ENCODE results near the gene SLC35B1. TPM values are rescaled to one million over a fixed set of nuclear protein-coding genes. Genes with fewer than 3 reads are reported as not detected.

SLC35B1 gene
- total and polyA plus RNA-seq, 2 experiments from 2014 or later = 98.1 to 99.8 TPM

DNA sequence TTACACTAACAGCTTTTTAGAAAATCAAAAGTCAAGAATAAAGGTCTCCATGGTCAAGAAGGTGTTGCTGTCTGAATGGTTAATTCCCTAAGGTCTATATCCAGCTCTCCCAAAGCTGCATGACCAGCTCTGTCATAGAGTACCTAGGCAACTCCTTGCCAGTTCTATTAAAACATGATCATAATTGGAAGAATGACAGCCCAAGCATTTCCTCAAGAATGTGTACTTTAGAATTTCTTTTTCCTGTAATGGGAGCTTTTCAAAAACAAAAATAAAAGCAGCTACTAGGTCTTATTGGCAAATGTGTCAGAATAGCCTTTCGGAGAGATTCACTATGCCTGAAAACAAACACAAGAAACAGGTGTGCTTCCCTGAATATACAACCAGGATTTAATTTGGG is 37.8 kb downstream of the SLC35B1 start:
- Histone ChIP-seq H3K27me3 (no peaks in the 10 kb centered on the region), H3K79me2 (peaks cover 99% of the 10 kb centered on the region), H3K4me2 (no peak overlapping the region), H3K9me3 (ENCODE audit: low read depth) (no peaks in the 10 kb centered on the region), H3K27ac (no peak overlapping the region), H2AFZ (no peak overlapping the region), H3K4me3 (no peak overlapping the region), H3K4me1 (ENCODE audit: insufficient read depth) (no peaks in the 10 kb centered on the region), H3K36me3 (replicated peaks; ENCODE audit: insufficient read depth, low read depth) (no peaks in the 10 kb centered on the region), H3K9me2 (replicated peaks; ENCODE audit: insufficient read depth) (no peaks in the 10 kb centered on the region), H4K20me1 (ENCODE audit: insufficient read depth, poor library complexity, severe bottlenecking) (peaks cover 51% of the 10 kb centered on the region)
- TF ChIP-seq EZH2 (IDR thresholded peaks at IDR 0.05; ENCODE audit: borderline replicate concordance) (no peak), EZH2phosphoT487 (IDR thresholded peaks at IDR 0.05; ENCODE audit: low read depth, severe bottlenecking, unreplicated experiment) (no peak)
- TF ChIP-seq, protein P1, sequence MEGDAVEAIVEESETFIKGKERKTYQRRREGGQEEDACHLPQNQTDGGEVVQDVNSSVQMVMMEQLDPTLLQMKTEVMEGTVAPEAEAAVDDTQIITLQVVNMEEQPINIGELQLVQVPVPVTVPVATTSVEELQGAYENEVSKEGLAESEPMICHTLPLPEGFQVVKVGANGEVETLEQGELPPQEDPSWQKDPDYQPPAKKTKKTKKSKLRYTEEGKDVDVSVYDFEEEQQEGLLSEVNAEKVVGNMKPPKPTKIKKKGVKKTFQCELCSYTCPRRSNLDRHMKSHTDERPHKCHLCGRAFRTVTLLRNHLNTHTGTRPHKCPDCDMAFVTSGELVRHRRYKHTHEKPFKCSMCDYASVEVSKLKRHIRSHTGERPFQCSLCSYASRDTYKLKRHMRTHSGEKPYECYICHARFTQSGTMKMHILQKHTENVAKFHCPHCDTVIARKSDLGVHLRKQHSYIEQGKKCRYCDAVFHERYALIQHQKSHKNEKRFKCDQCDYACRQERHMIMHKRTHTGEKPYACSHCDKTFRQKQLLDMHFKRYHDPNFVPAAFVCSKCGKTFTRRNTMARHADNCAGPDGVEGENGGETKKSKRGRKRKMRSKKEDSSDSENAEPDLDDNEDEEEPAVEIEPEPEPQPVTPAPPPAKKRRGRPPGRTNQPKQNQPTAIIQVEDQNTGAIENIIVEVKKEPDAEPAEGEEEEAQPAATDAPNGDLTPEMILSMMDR (IDR thresholded peaks at IDR 0.05; ENCODE audit: poor library complexity) = no peak
- WGBS (ENCODE audit: low lambda C conversion rate, missing lambda C conversion rate) = 96% methylated on average over 1 of the region's 1 CpG
- no peak for DNase-seq (ENCODE audit: low spot score)

DNA sequence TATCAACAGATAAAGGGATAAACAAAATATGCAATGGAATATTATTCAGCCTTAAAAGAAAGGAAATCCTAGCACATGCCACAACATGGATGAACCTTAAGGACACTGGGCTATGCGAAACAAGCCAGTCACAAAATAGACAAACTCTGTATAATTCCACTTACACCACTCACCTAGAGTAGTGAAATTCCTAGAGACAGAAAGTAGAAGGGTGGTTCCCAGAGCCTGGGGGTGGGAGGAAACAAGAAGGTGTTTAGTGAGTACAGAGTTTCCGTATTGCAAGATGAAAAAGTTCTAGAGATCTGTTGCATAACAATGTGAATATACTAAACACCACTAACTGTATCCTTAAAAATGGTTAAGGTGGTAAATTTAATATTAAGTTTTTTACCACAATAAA is 39.9 kb downstream of the SLC35B1 start:
- DNase-seq (ENCODE audit: low spot score) = no peak
- Histone ChIP-seq H2AFZ (no peak overlapping the region), H3K36me3 (replicated peaks; ENCODE audit: insufficient read depth, low read depth) (no peaks in the 10 kb centered on the region), H3K27ac (no peak overlapping the region), H3K27me3 (no peaks in the 10 kb centered on the region), H3K4me2 (no peak overlapping the region), H3K79me2 (peaks cover 99% of the 10 kb centered on the region), H4K20me1 (ENCODE audit: insufficient read depth, poor library complexity, severe bottlenecking) (peaks cover 37% of the 10 kb centered on the region), H3K9me3 (ENCODE audit: low read depth) (no peaks in the 10 kb centered on the region), H3K9me2 (replicated peaks; ENCODE audit: insufficient read depth) (no peaks in the 10 kb centered on the region), H3K4me3 (no peak overlapping the region), H3K4me1 (ENCODE audit: insufficient read depth) (no peaks in the 10 kb centered on the region)
- WGBS (ENCODE audit: low lambda C conversion rate, missing lambda C conversion rate) = 94% methylated on average over 2 of the region's 2 CpGs
- TF ChIP-seq, protein P1 (IDR thresholded peaks at IDR 0.05; ENCODE audit: poor library complexity) = no peak
- TF ChIP-seq EZH2 (IDR thresholded peaks at IDR 0.05; ENCODE audit: borderline replicate concordance) (no peak), EZH2phosphoT487 (IDR thresholded peaks at IDR 0.05; ENCODE audit: low read depth, severe bottlenecking, unreplicated experiment) (no peak)

DNA sequence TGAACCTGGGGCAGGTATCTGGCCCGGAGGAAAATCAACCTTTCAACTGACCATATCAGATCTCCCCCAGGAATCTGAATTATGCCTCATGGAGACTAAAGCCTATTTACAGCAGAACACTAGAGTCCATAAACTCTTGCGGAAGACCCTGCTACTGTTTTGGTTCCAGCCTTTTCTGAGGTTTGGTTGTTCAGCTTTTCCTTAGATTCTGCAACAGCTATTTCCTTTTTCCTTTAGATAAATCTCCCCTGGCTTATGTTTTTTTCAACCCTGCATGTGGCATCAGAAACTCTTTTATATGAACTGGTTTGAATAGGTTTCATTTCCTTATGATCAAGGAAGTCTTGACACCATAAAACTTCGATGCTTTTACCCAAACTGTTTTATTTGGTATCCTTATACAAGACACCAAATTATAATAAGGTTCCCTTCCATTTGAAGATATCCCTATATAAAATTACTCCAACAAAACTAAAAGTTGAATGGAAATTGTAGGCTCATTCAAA is 43.0 kb downstream of the SLC35B1 start:
- WGBS (ENCODE audit: low lambda C conversion rate, missing lambda C conversion rate) = 82% methylated on average over 3 of the region's 3 CpGs
- Histone ChIP-seq H3K4me2 (no peak overlapping the region), H3K9me2 (replicated peaks; ENCODE audit: insufficient read depth) (no peaks in the 10 kb centered on the region), H3K36me3 (replicated peaks; ENCODE audit: insufficient read depth, low read depth) (no peaks in the 10 kb centered on the region), H3K9me3 (ENCODE audit: low read depth) (no peaks in the 10 kb centered on the region), H3K4me3 (no peak overlapping the region), H4K20me1 (ENCODE audit: insufficient read depth, poor library complexity, severe bottlenecking) (peaks cover 15% of the 10 kb centered on the region), H3K27ac (no peak overlapping the region), H3K79me2 (peaks cover 99% of the 10 kb centered on the region), H3K27me3 (no peaks in the 10 kb centered on the region), H2AFZ (no peak overlapping the region), H3K4me1 (ENCODE audit: insufficient read depth) (no peaks in the 10 kb centered on the region)
- TF ChIP-seq, protein P1 (IDR thresholded peaks at IDR 0.05; ENCODE audit: poor library complexity) = no peak
- TF ChIP-seq EZH2phosphoT487 (IDR thresholded peaks at IDR 0.05; ENCODE audit: low read depth, severe bottlenecking, unreplicated experiment) (no peak), EZH2 (IDR thresholded peaks at IDR 0.05; ENCODE audit: borderline replicate concordance) (no peak)
- no peak for DNase-seq (ENCODE audit: low spot score)
